Activated CD8-positive, alpha-beta memory T cell treated with anti-CD3 and anti-CD28 coated beads, Interleukin-2, amount 50 U/mL, for 1 hour (primary cell): Measurements from ENCODE around the gene UBASH3B.
"Not testable (repeated sequence)": the region's sequence is repeated elsewhere in the genome, so short reads cannot be mapped to it uniquely, and the experiment has no call there.

Experiments
- DNase-seq: peaks from one replicate; pipeline ENCODE4 v3.0.0-alpha.2; 2020; ENCODE audit errors: extremely low read depth

UBASH3B gene

DNA sequence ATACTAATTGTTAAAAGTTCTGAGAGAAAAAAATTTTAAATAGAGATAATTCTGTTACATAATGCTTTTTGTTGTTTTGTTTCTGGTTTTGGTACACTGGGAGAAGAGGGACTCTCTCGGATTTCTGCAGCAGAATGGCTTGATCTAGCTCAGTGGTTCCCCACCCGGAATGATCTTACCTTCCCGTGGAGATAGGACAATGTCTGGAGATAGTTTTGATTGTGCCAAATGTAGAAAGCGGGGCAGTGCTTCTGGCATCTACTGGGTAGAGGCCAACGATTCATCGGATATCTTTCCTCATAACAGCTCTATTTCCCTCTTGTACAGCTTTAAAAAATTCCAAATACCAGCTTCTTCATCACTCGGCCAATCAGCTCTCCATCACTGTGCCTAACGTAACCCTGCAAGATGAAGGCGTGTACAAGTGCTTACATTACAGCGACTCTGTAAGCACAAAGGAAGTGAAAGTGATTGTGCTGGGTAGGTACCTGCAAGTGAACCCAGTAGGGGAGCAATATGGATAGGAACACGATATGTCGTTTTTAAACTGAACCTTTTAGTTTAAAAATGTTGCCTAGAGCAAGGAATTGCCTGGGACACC lies 195.9 kb downstream of the UBASH3B start:
- no peak for DNase-seq

DNA sequence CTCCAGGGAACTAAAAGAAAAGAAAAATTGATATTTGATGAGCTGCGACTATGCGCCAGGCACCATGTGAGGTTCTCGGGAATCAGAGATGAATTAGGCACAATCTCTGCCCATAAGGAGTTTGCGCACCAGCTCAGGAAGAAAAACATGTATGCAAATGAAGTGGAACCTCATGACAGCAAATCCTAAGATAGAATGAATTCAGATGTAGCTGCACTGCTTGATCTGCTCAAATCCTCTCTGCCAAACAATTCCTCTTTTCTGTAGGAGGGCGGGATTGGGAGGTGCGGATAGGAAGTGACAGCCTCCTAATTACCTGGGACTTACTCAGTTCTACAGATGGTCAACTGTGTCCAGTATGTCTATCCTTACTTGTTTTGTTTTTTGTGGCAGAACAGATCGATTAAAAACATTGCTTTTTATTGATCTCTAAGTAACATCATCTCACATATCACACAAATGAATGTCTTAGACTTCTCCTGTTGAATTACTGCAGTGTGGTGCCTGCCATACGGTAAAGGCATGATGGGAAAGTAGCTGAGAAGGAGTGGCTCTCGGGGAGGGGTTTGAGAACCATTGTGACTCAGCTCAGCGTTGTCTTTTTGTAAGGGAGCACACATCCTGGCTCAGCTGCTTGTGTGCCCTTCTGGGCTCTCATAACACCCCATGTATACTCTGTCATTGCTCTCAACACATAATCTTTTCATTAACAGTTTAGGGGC lies 196.7 kb downstream of the UBASH3B start:
- no peak for DNase-seq

DNA sequence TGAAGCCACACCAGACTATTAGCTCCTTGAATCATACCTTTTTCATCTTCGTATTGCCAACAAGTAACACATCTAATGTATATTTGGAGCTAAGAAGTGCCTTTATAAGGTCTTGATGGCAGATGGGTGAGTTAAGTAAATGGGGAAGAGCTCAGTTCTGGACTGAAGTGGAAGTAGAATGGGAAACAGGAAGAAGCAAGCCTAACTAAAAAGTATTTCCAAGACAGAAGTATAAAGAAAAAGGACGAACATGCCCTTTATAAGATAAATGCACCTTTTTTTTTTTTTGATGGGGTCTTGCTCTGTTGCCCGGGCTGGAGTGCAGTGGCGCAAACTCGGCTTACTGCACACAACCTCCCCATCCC lies 197.3 kb downstream of the UBASH3B start:
- DNase-seq = no peak

DNA sequence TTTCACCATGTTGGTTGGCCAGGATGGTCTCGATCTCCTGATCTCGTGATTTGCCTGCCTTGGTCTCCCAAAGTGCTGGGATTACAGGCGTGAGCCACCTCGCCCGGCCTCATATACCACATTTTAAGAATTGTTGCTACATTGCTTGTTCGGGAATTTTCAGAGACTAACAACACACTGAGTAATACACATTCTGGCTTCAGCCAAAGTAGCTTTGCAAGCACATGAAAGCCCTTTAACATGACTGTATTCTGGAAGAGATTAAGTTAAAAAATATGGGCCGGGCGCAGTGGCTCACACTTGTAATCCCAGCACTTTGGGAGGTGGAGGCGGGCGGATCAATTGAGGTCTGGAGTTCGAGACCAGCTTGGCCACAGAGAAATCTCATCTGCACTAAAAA lies 197.7 kb downstream of the UBASH3B start:
- no peak for DNase-seq

DNA sequence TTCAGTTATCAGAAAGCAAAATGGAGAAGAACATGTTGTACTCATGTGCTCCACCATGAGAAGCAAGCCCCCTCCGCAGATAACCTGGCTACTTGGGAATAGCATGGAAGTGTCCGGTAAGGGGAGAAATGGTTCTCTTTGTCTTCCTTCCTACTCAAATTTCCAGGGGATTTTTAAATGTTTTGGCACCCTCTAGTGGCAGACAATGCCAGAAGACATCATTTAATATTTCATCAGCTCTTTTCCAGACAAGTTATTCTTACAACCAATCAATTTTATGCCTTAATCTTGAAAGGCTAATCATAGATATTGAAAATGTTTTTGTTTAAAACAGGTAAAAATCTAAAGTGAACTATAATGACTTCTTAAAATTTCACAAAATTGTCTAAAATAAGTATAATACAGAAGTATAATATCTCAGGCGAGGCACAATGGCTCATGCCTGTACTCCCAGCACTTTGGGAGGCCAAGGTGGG lies 198.5 kb downstream of the UBASH3B start:
- peak; percentile 39 for DNase-seq

DNA sequence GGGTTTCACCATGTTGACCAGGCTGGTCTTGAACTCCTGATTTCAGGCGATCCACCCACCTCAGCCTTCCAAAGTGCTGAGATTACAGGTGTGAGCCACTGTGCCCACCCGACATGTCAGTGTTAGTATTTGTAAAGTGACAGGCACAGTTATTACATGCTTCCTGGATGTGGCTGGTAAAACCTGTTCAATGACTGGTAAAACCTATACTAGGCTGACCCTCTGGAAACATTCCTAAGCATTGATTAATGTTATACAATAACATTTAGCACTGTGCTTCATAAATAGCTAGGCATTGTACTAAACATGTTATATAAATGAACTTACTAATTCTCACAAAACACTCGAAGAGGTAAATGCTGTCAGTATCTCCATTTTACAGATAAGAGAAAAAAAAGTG lies 206.1 kb downstream of the UBASH3B start:
- no peak for DNase-seq

DNA sequence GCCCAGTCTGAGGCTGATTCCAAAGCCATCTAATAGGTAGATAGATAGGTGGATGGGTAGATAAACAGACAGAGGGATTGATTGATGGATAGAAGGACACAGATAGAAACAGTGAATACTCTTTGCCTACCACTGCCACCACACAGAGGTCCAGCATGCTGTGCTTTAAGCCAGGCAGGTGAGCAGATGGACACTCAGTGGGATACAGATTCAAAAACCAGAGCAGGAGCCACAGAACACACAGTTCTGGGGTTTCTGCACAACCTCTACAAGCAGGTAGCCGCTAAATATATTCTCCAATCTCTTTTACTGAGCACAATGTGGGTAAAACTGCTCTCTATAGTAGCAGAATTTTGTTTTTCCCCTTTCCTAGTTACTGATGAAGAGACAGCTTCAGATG lies 206.6 kb downstream of the UBASH3B start:
- DNase-seq = no peak

DNA sequence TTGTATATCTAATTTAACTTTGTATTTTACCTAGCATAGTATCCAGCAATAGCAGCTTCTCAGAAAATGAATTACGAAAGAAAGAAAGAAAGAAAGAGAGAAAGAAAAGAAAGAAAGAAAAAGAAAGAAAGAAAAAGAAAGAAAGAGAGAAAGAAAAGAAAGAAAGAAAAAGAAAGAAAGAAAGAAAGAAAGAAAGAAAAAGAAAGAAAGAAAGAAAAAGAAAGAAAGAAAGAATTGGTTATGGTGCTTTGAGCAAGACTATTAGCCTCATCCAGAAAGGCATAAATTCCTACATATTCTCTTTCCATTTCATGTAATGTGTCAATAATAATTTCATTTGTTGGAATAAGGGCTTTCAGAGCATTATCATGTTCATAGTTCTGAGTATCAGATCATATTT lies 207.6 kb downstream of the UBASH3B start:
- DNase-seq = not testable (repeated sequence)

DNA sequence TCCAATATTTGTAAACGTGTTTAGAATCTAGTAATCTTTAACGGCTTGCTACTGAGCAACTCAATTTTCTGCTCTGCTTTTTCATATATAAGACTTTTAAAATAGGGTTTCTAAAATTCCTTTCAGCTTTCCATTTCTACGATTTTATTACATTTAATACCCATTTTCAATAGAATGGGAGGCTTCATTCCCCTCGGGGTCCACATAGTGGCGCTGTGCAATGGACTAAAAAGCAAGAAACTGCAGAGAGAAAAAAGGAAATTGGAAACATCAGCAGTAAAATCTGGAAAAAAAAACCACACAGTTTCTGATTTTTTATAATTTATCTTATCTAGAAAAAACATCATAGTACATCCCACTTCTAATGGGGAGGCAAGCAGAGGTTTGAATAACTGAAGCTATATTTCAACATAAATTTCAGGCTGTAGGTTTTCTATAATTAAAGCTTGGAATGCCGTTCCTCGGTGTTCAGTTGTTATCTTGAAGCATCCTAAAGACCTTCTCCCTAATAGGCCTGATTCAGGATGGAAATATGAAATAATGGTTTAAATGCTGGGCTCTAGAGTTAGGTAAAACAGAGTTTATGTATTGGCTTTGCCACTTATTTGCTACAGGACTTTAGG lies 208.3 kb downstream of the UBASH3B start:
- DNase-seq = no peak
